H1 (cell line): Measurements from ENCODE around the gene MRPS27. TPM values are rescaled to one million over a fixed set of nuclear protein-coding genes. Genes with fewer than 3 reads are reported as not detected.

Source experiments
- CTCF ChIA-PET: fragments of 300-600 bp; sonication (Branson Sonifier 250); formaldehyde crosslinking; loops from one replicate; lab custom pipeline; 2021; ENCODE audit not compliant: partially characterized antibody; lab: Charles Lee
- POLR2A ChIA-PET: fragments of 300-600 bp; sonication (Branson Sonifier 250); formaldehyde crosslinking; loops from one replicate; lab custom pipeline; 2021; ENCODE audit warnings: inconsistent platforms; ENCODE audit not compliant: partially characterized antibody; lab: Charles Lee
- DNase-seq, 2 experiments: peaks; one replicate each; pipeline versions ENCODE4 v3.0.0 to v3.0.0-alpha.2; 2010 to 2022; ENCODE audit warnings: low spot score in 2 of 2, low read depth in 1 of 2, mixed read lengths in 1 of 2
- FAIRE-seq: peaks from 2 replicates; lab custom pipeline; 2011; peaks lifted over from hg19 to GRCh38; lab: Jason Lieb, UNC
- H2AFZ ChIP-seq: 2 replicates; pipeline ENCODE4 v1.8.1; 2012; ENCODE audit warnings: low read length, inconsistent platforms
- H2AK5ac ChIP-seq: 2 replicates; pipeline ENCODE4 v1.6.1; 2013; ENCODE audit warnings: low read depth, low read length
- H2BK120ac ChIP-seq: replicated peaks from 2 replicates; pipeline ENCODE3; 2013; ENCODE audit warnings: low read depth, low read length, inconsistent platforms
- H2BK12ac ChIP-seq: 2 replicates; pipeline ENCODE4 v1.6.1; 2013; ENCODE audit warnings: low read depth, low read length
- H2BK15ac ChIP-seq: 2 replicates; pipeline ENCODE4 v1.6.1; 2013; ENCODE audit warnings: low read length
- H2BK20ac ChIP-seq: 2 replicates; pipeline ENCODE4 v1.6.1; 2013; ENCODE audit warnings: low read length
- H2BK5ac ChIP-seq: 2 replicates; pipeline ENCODE4 v1.6.1; 2013; ENCODE audit warnings: low read depth, low read length
- H3K14ac ChIP-seq: 2 replicates; pipeline ENCODE4 v1.6.1; 2013; ENCODE audit warnings: inconsistent platforms; ENCODE audit not compliant: insufficient read length
- H3K18ac ChIP-seq: 2 replicates; pipeline ENCODE4 v1.6.1; 2013; ENCODE audit warnings: low read length; ENCODE audit errors: extremely low read depth
- H3K23ac ChIP-seq: 2 replicates; pipeline ENCODE4 v1.6.1; 2013; ENCODE audit warnings: inconsistent platforms; ENCODE audit not compliant: insufficient read length
- H3K23me2 ChIP-seq: 2 replicates; pipeline ENCODE4 v1.6.1; 2013; ENCODE audit warnings: low read depth, low read length
- H3K27ac ChIP-seq: 2 replicates; pipeline ENCODE4 v1.6.1; 2011; ENCODE audit warnings: low read depth, low read length, inconsistent platforms
- H3K27me3 ChIP-seq, 4 experiments: replicated peaks in 1 of 4; 1 replicate in 1 of 4; 2 replicates in 3 of 4; pipeline versions ENCODE4 v1.6.1 to v1.8.1; 2011 to 2013; ENCODE audit warnings: low read length in 3 of 4, mild to moderate bottlenecking in 3 of 4, inconsistent platforms in 2 of 4, mixed read lengths in 2 of 4, moderate library complexity in 1 of 4; ENCODE audit not compliant: control insufficient read depth in 3 of 4, insufficient read depth in 3 of 4; ENCODE audit errors: extremely low read depth in 1 of 4
- H3K36me3 ChIP-seq, 4 experiments: 2 replicates each; pipeline versions ENCODE4 v1.6.1 to v1.8.1; 2011 to 2013; ENCODE audit warnings: mild to moderate bottlenecking in 4 of 4, low read length in 3 of 4, moderate library complexity in 2 of 4, control low read depth in 1 of 4, inconsistent platforms in 1 of 4; ENCODE audit not compliant: insufficient read depth in 4 of 4, control insufficient read depth in 2 of 4
- H3K4ac ChIP-seq: replicated peaks from 2 replicates; pipeline ENCODE3; 2013; ENCODE audit warnings: low read length, low read depth, mixed read lengths, inconsistent platforms; ENCODE audit not compliant: insufficient read length
- H3K4me1 ChIP-seq, 4 experiments: replicated peaks in 1 of 4; 1 replicate in 1 of 4; 2 replicates in 3 of 4; pipeline versions ENCODE4 v1.6.1 to v1.8.1; 2011 to 2013; ENCODE audit warnings: low read length in 3 of 4, inconsistent platforms in 2 of 4, mixed read lengths in 1 of 4; ENCODE audit not compliant: insufficient read depth in 4 of 4, control insufficient read depth in 3 of 4
- H3K4me2 ChIP-seq, 2 experiments: 2 replicates each; pipeline versions ENCODE4 v1.6.1 to v1.8.1; 2011 to 2013; ENCODE audit warnings: low read depth in 2 of 2, low read length in 2 of 2, control low read depth in 1 of 2, inconsistent platforms in 1 of 2, mild to moderate bottlenecking in 1 of 2; ENCODE audit not compliant: insufficient read depth in 1 of 2
- H3K4me3 ChIP-seq, 4 experiments: fragments of 200-600, 300-600 bp in 1 of 4; sonication (generic), shearing (Covaris generic), sonication (Bioruptor Twin) in 1 of 4; 2 replicates each; pipeline versions ENCODE4 v1.5.1 to v1.8.1; 2011 to 2016; ENCODE audit warnings: low read length in 4 of 4, low read depth in 3 of 4, control low read depth in 2 of 4, inconsistent platforms in 2 of 4, mild to moderate bottlenecking in 2 of 4, mixed read lengths in 1 of 4, moderate library complexity in 1 of 4; ENCODE audit not compliant: insufficient read depth in 2 of 4; ENCODE audit errors: extremely low read depth in 1 of 4
- H3K56ac ChIP-seq: replicated peaks from 2 replicates; pipeline ENCODE3; 2013; ENCODE audit warnings: low read depth, mild to moderate bottlenecking, mixed read lengths, low read length, inconsistent platforms; ENCODE audit not compliant: insufficient read length
- H3K79me1 ChIP-seq: 2 replicates; pipeline ENCODE4 v1.6.1; 2013; ENCODE audit warnings: low read depth, low read length, control low read depth
- H3K79me2 ChIP-seq, 2 experiments: 2 replicates each; pipeline versions ENCODE4 v1.6.1 to v1.8.1; 2012 to 2013; ENCODE audit warnings: low read length in 2 of 2, mild to moderate bottlenecking in 2 of 2, inconsistent platforms in 1 of 2; ENCODE audit not compliant: insufficient read depth in 2 of 2, control insufficient read depth in 1 of 2
- H3K9ac ChIP-seq, 4 experiments: replicated peaks in 1 of 4; 1 replicate in 1 of 4; 2 replicates in 3 of 4; pipeline versions ENCODE4 v1.6.1 to v1.8.1; 2011 to 2013; ENCODE audit warnings: low read depth in 3 of 4, low read length in 3 of 4, control low read depth in 2 of 4, mild to moderate bottlenecking in 2 of 4, moderate library complexity in 2 of 4, inconsistent platforms in 1 of 4; ENCODE audit errors: extremely low read depth in 1 of 4
- H3K9me3 ChIP-seq, 2 experiments: 2 replicates each; pipeline versions ENCODE4 v1.6.1 to v1.8.1; 2012 to 2013; ENCODE audit warnings: mild to moderate bottlenecking in 2 of 2, moderate library complexity in 2 of 2, control low read depth in 1 of 2, inconsistent platforms in 1 of 2, low read depth in 1 of 2, low read length in 1 of 2, mixed read lengths in 1 of 2; ENCODE audit not compliant: insufficient read depth in 2 of 2
- H4K20me1 ChIP-seq, 2 experiments: replicated peaks in 1 of 2; 2 replicates each; pipeline versions ENCODE3 to v1.8.1; 2011 to 2013; ENCODE audit warnings: inconsistent platforms in 2 of 2, low read length in 2 of 2, mild to moderate bottlenecking in 1 of 2; ENCODE audit not compliant: insufficient read depth in 2 of 2, control insufficient read depth in 1 of 2
- H4K5ac ChIP-seq: 2 replicates; pipeline ENCODE4 v1.6.1; 2013; ENCODE audit warnings: low read length, low read depth, mixed read lengths, inconsistent platforms; ENCODE audit not compliant: insufficient read length
- H4K8ac ChIP-seq: 2 replicates; pipeline ENCODE4 v1.8.0; 2013; ENCODE audit warnings: mild to moderate bottlenecking, moderate library complexity, low read length, inconsistent platforms; ENCODE audit not compliant: insufficient read depth; ENCODE audit errors: extremely low read depth
- H4K91ac ChIP-seq: replicated peaks from 2 replicates; pipeline ENCODE3; 2013; ENCODE audit warnings: low read length, mixed read lengths, inconsistent platforms; ENCODE audit not compliant: insufficient read length
- BRCA1 ChIP-seq: IDR thresholded peaks from 2 replicates; pipeline ENCODE4 v1.6.1; 2012; ENCODE audit warnings: low read depth, low read length, improper control_type of control experiment
- EP300 ChIP-seq, 2 experiments: IDR thresholded peaks; 1 replicate in 1 of 2; 2 replicates in 1 of 2; pipeline ENCODE4 v1.6.1; 2011 to 2012; ENCODE audit warnings: low read depth in 2 of 2, low read length in 2 of 2, mild to moderate bottlenecking in 2 of 2, borderline replicate concordance in 1 of 2, inconsistent platforms in 1 of 2, moderate library complexity in 1 of 2
- RAD21 ChIP-seq, 2 experiments: IDR thresholded peaks in 1 of 2; conservative IDR thresholded peaks in 1 of 2; 2 replicates each; pipeline ENCODE4 v1.6.1; 2011; ENCODE audit warnings: low read depth in 2 of 2, low read length in 2 of 2, improper control_type of control experiment in 1 of 2, inconsistent platforms in 1 of 2, mild to moderate bottlenecking in 1 of 2, moderate library complexity in 1 of 2
- RNF2 ChIP-seq: fragments of 200-900, 300-1000 bp; sonication (generic); IDR thresholded peaks from 2 replicates; pipeline ENCODE4 v1.7.1; 2016; ENCODE audit warnings: borderline replicate concordance, low read depth, mild to moderate bottlenecking, antibody characterized with exemption, low read length; ENCODE audit not compliant: poor library complexity, severe bottlenecking; ENCODE audit errors: missing control alignments
- WGBS, 2 experiments: shearing (Covaris generic) in 1 of 2; methylation state at CpG; one replicate each; pipeline versions ENCODE4 v1.1.6 to v1.1.7; 2013 to 2015; ENCODE audit warnings: low lambda C conversion rate in 2 of 2, mixed read lengths in 2 of 2, inconsistent platforms in 1 of 2, low coverage in 1 of 2, missing lambda C conversion rate in 1 of 2; ENCODE audit not compliant: insufficient replicate concordance in 2 of 2, insufficient coverage in 1 of 2, insufficient read length in 1 of 2; ENCODE audit errors: extremely low coverage in 1 of 2, missing lambda C conversion rate in 1 of 2; 5-methylcytosine and 5-hydroxymethylcytosine counted together
- polyA plus RNA-seq, 7 experiments: library from polyadenylated mRNA; depleted of rRNA in 3 of 7; stranded (reverse) in 5 of 7; unstranded in 2 of 7; fragments of >200 nt in 5 of 7; fragments of 200-250 nt in 2 of 7; gene quantifications; 1 replicate in 5 of 7; 2 replicates in 1 of 7; 4 replicates in 1 of 7; pipeline versions ENCODE4 v1.2.1 to v1.2.3, GENCODE V29; 2011 to 2013; ENCODE audit warnings: missing spikeins in 2 of 7, mixed read lengths in 2 of 7
- total RNA-seq: library from RNA; stranded (reverse); fragmentation: NEBNext Ultra II Directional; extraction: Animal tissue kit (Norgen Biotek cat#: 25700); gene quantifications from 2 replicates; pipeline ENCODE4 v1.2.1, GENCODE V29; 2021

Gene MRPS27
- total and polyA plus RNA-seq, 2 of the 8 experiments (the other 6 are each of a cell fraction or from before 2014, with no cell fraction given) = 93.2 to 102 TPM

DNA sequence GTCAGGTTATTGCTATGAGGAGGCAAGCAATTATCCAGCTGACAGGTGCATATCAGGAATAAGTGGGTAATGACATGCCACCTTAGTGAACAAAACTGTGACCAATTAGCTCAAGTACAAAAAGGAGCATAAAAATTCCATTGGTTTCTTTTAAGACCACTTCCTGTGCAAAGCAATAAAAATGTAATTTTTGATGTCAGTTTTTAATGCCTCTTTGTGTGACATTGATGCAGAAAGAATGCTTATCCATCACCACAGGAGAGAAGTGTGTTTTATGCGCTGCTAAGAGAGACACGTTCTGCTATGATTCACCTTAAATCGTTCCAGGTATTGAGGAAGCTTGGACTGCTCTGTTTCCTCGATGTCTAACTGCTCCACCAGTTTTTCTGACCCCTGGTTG, 96.7 kb downstream of the MRPS27 start:
- H3K18ac ChIP-seq = no peak overlapping the region
- H2BK15ac ChIP-seq = no peak overlapping the region
- no peaks in the 10 kb centered on the region for H3K23me2 ChIP-seq
- no peak overlapping the region for H2BK120ac ChIP-seq
- no peak overlapping the region for H2BK12ac ChIP-seq
- no peak overlapping the region for H4K5ac ChIP-seq
- no peak for FAIRE-seq
- no peak overlapping the region for H3K4ac ChIP-seq
- H3K4me1 ChIP-seq = no peaks in the 10 kb centered on the region
- ChIA-PET POLR2A (interaction anchor here (1.2 to 1.3 kb wide), 2 partner anchors 10 to 13 kb away, joined by 3 to 4 read pairs; no protein-coding TSS in a partner anchor), CTCF (interaction anchor here (1.0 to 2.4 kb wide), 5 partner anchors 19 to 59 kb away, joined by 3 to 7 read pairs (median 6); no protein-coding TSS in a partner anchor)
- 92% methylated on average over 4 of the region's 4 CpGs; no CpG with 5 or more reads in 1 of the 2 experiments for WGBS, 2 experiments
- H3K79me1 ChIP-seq = no peaks in the 10 kb centered on the region; the same call in 1 of the 2 replicates
- no peak for DNase-seq
- H3K9me3 ChIP-seq = no peaks in the 10 kb centered on the region
- H3K36me3 ChIP-seq = peaks cover 24 to 72% (median 57%) of the 10 kb centered on the region in 4 experiments; a peak in 7 of 8 replicates
- H3K9ac ChIP-seq = no peak overlapping the region
- no peak overlapping the region for H2BK5ac ChIP-seq
- no peaks in the 10 kb centered on the region for H3K79me2 ChIP-seq
- H2AFZ ChIP-seq = no peak overlapping the region
- H3K23ac ChIP-seq = no peak overlapping the region
- H3K56ac ChIP-seq = no peak overlapping the region
- no peak overlapping the region for H2BK20ac ChIP-seq
- no peak for TF ChIP-seq BRCA1
- no peak for TF ChIP-seq RNF2
- no peak for TF ChIP-seq EP300 (IDR thresholded peaks at IDR 0.05; ENCODE audit: borderline replicate concordance in 1 of 2, low read depth in 2 of 2, low read length in 2 of 2)
- TF ChIP-seq RAD21 (IDR thresholded peaks at IDR 0.05 in 1 of 2, conservative IDR thresholded peaks at IDR 0.05 in 1 of 2; ENCODE audit: low read depth in 2 of 2, low read length in 2 of 2) = no peak
- no peak overlapping the region for H3K4me2 ChIP-seq
- H3K14ac ChIP-seq = no peak overlapping the region
- no peak overlapping the region for H4K8ac ChIP-seq
- no peak overlapping the region for H4K91ac ChIP-seq
- H4K20me1 ChIP-seq = no peaks in the 10 kb centered on the region
- no peaks in the 10 kb centered on the region for H3K27me3 ChIP-seq
- H2AK5ac ChIP-seq = no peak overlapping the region
- H3K4me3 ChIP-seq = no peak overlapping the region
- H3K27ac ChIP-seq = no peak overlapping the region
